PFSK-1 (cell line): Measurements from ENCODE around the gene NEURL4.
A peak's percentile ranks its signal among the peaks of the same experiment; 100 is the strongest.

Source experiments
- FOXP2 ChIP-seq: optimal IDR thresholded peaks from 2 replicates; pipeline ENCODE3; 2011; ENCODE audit warnings: borderline replicate concordance, control low read depth, inconsistent platforms; ENCODE audit not compliant: insufficient read depth; ENCODE audit errors: extremely low read length, extremely low read depth
- POLR2AphosphoS5 ChIP-seq: IDR thresholded peaks from 2 replicates; pipeline ENCODE4 v1.6.1; 2012; ENCODE audit warnings: low read depth, mild to moderate bottlenecking, control low read depth, low read length, moderate library complexity
- REST ChIP-seq, 2 experiments: IDR thresholded peaks; 2 replicates each; pipeline versions ENCODE4 v1.6.1 to v1.8.0; 2011 to 2012; ENCODE audit warnings: low read depth in 2 of 2, low read length in 2 of 2, control low read depth in 1 of 2, inconsistent platforms in 1 of 2, mild to moderate bottlenecking in 1 of 2, moderate library complexity in 1 of 2; ENCODE audit not compliant: insufficient read depth in 1 of 2
- SIN3A ChIP-seq: IDR thresholded peaks from 2 replicates; pipeline ENCODE4 v1.6.1; 2012; ENCODE audit warnings: mild to moderate bottlenecking, low read length, moderate library complexity, borderline replicate concordance; ENCODE audit not compliant: insufficient read depth
- TAF1 ChIP-seq: IDR thresholded peaks from 2 replicates; pipeline ENCODE4 v1.6.1; 2012; ENCODE audit warnings: low read length, control low read depth, borderline replicate concordance; ENCODE audit not compliant: insufficient read depth

Gene NEURL4

GRCh38 chr17:7352503-7352889 is 23.4 kb upstream of the NEURL4 start:
- TF ChIP-seq SIN3A (no peak), POLR2AphosphoS5 (no peak), TAF1 (no peak), REST (IDR thresholded peaks at IDR 0.05; ENCODE audit: insufficient read depth in 1 of 2, low read depth in 2 of 2, low read length in 2 of 2) (no peak), FOXP2 (no peak)

GRCh38 chr17:7351665-7352502 is 22.7 kb upstream of the NEURL4 start, which contains the start of gene KCTD11:
KCTD11 (plus strand) TSS chr17:7352162.
- TF ChIP-seq POLR2AphosphoS5 = peak; percentile 77
- TF ChIP-seq TAF1 = peak; percentile 65; the same call in 1 of the 2 replicates
- peak; percentile 36; the same call in 1 of the 2 replicates for TF ChIP-seq SIN3A
- TF ChIP-seq REST (IDR thresholded peaks at IDR 0.05; ENCODE audit: insufficient read depth in 1 of 2, low read depth in 2 of 2, low read length in 2 of 2) = 0 out of 4 replicates have a peak, but pooled peaks of 1 of the 2 experiments have one; percentile 8
- TF ChIP-seq FOXP2 = peak; percentile 10

- TF ChIP-seq FOXP2 = no peak
- TF ChIP-seq SIN3A = no peak
- TF ChIP-seq POLR2AphosphoS5 = no peak
- no peak for TF ChIP-seq TAF1
- TF ChIP-seq REST (IDR thresholded peaks at IDR 0.05; ENCODE audit: insufficient read depth in 1 of 2, low read depth in 2 of 2, low read length in 2 of 2) = no peak
Observed at GRCh38 chr17:7348478-7349242, 19.5 kb upstream of the NEURL4 start.

- no peak for TF ChIP-seq SIN3A
- TF ChIP-seq REST (IDR thresholded peaks at IDR 0.05; ENCODE audit: insufficient read depth in 1 of 2, low read depth in 2 of 2, low read length in 2 of 2) = no peak
Observed at GRCh38 chr17:7347630-7348477, 18.7 kb upstream of the NEURL4 start.
